ENCODE results near the gene AP3S2.
A peak's percentile ranks its signal among the peaks of the same experiment; 100 is the strongest.

The AP3S2 gene

GRCh38 chr15:89820666-89821611, 72.9 kb downstream of the AP3S2 start:
- in situ Hi-C loops (cut with HindIII; ENCODE audit: low sequenced_read_pairs) = no loop called here
- H3K4me3 ChIP-seq (ENCODE audit: low read depth, low read length) = no peak overlapping the region
- TF ChIP-seq, protein P1, sequence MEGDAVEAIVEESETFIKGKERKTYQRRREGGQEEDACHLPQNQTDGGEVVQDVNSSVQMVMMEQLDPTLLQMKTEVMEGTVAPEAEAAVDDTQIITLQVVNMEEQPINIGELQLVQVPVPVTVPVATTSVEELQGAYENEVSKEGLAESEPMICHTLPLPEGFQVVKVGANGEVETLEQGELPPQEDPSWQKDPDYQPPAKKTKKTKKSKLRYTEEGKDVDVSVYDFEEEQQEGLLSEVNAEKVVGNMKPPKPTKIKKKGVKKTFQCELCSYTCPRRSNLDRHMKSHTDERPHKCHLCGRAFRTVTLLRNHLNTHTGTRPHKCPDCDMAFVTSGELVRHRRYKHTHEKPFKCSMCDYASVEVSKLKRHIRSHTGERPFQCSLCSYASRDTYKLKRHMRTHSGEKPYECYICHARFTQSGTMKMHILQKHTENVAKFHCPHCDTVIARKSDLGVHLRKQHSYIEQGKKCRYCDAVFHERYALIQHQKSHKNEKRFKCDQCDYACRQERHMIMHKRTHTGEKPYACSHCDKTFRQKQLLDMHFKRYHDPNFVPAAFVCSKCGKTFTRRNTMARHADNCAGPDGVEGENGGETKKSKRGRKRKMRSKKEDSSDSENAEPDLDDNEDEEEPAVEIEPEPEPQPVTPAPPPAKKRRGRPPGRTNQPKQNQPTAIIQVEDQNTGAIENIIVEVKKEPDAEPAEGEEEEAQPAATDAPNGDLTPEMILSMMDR (IDR thresholded peaks at IDR 0.05; ENCODE audit: low read depth, low read length, missing control alignments) = no peak
- DNase-seq (ENCODE audit: low read depth) = no peak

DNA sequence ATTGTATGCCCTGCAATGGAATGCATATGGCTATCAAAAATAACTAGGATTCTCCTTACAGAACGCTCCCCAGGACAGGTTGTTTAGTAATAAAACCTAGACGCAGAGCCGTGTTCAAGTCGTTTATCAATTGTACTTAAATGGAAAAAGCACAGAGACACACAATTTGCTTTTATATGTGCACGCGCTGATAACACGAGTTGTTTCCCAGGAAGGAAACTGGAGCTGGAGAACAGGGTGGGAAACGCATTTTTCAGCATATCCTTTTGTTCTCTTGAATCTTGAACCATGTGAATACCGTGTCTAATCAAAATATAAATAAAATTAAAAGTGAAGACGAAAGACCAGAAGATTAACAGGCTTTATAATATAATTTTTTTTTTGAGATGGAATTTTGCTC, 75.5 kb downstream of the AP3S2 start:
- no peak for DNase-seq (ENCODE audit: low read depth)
- TF ChIP-seq, protein P1 (IDR thresholded peaks at IDR 0.05; ENCODE audit: low read depth, low read length, missing control alignments) = no peak
- no peak overlapping the region for H3K4me3 ChIP-seq (ENCODE audit: low read depth, low read length)
- in situ Hi-C loops (cut with HindIII; ENCODE audit: low sequenced_read_pairs) = no loop called here

GRCh38 chr15:89817701-89818280, 76.0 kb downstream of the AP3S2 start:
- TF ChIP-seq, protein P1 (IDR thresholded peaks at IDR 0.05; ENCODE audit: low read depth, low read length, missing control alignments) = no peak
- no peak for DNase-seq (ENCODE audit: low read depth)
- no peak overlapping the region for H3K4me3 ChIP-seq (ENCODE audit: low read depth, low read length)
- in situ Hi-C loops (cut with HindIII; ENCODE audit: low sequenced_read_pairs) = no loop called here

DNA sequence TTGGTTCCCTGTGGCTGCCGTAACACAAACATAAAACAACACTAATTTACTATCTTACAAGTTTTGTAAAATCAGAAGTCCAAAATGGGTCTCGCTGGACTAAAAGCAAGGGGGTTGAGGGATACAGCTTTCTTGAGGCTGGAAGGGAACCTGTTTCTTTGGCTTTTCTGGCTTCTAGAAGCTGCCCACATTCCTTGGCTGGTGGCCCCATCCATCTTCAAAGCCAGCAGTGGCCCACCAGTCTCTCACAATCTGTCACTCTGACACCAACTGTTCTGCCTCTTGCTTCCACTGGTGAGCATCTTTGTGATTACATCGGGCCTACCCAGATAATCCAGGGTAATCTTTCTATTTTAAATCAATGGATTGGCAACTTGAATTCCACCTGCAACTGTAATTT, 78.0 kb downstream of the AP3S2 start:
- no peak overlapping the region for H3K4me3 ChIP-seq (ENCODE audit: low read depth, low read length)
- DNase-seq (ENCODE audit: low read depth) = no peak
- TF ChIP-seq, protein P1 (IDR thresholded peaks at IDR 0.05; ENCODE audit: low read depth, low read length, missing control alignments) = no peak
- in situ Hi-C loops (cut with HindIII; ENCODE audit: low sequenced_read_pairs) = no loop called here

- peak overlapping the region; percentile 87 for H3K4me3 ChIP-seq (ENCODE audit: low read depth, low read length)
- in situ Hi-C loops (cut with HindIII; ENCODE audit: low sequenced_read_pairs) = no loop called here
- DNase-seq (ENCODE audit: low read depth) = no peak
- TF ChIP-seq, protein P1 (IDR thresholded peaks at IDR 0.05; ENCODE audit: low read depth, low read length, missing control alignments) = no peak
These were observed 79.6 kb downstream of the AP3S2 start for GRCh38 chr15:89814112-89814742.

GRCh38 chr15:89813381-89814111, 80.2 kb downstream of the AP3S2 start:
- H3K4me3 ChIP-seq (ENCODE audit: low read depth, low read length) = peak overlapping the region; percentile 87
- in situ Hi-C loops (cut with HindIII; ENCODE audit: low sequenced_read_pairs) = no loop called here
- no peak for DNase-seq (ENCODE audit: low read depth)
- TF ChIP-seq, protein P1 (IDR thresholded peaks at IDR 0.05; ENCODE audit: low read depth, low read length, missing control alignments) = no peak

All from astrocyte of the cerebellum (primary cell).